Tibial artery (tissue), 4 donors: Measurements from ENCODE around the gene EPS8L3.
"Not testable (repeated sequence)": the region's sequence is repeated elsewhere in the genome, so short reads cannot be mapped to it uniquely, and the experiment has no call there.

Experiments used
- DNase-seq, 2 donors: peaks; one replicate each; pipeline ENCODE4 v3.0.0-alpha.2; 2019
- H3K27ac ChIP-seq, 2 donors: fragments of 200-600 bp; sonication (generic) in 1 of 2; 1 replicate in 1 of 2; 2 replicates in 1 of 2; pipeline ENCODE4 v1.5.1; 2018 to 2019; ENCODE audit warnings: mild to moderate bottlenecking in 1 of 2
- H3K27me3 ChIP-seq, 2 donors: fragments of 200-600 bp; sonication (generic) in 1 of 2; one replicate each; pipeline versions ENCODE4 v1.5.1 to v1.6.0; 2016 to 2019
- H3K36me3 ChIP-seq, 3 donors: fragments of 200-600 bp; sonication (generic) in 2 of 3; one replicate each; pipeline ENCODE4 v1.5.1; 2016 to 2019; ENCODE audit warnings: mild to moderate bottlenecking in 2 of 3
- H3K4me1 ChIP-seq, 4 donors: fragments of 200-600 bp; sonication (generic) in 2 of 4; 1 replicate in 3 of 4; 2 replicates in 1 of 4; pipeline ENCODE4 v1.5.1; 2016 to 2019
- H3K4me3 ChIP-seq, 2 donors: fragments of 200-600 bp; sonication (generic) in 1 of 2; 1 replicate in 1 of 2; 2 replicates in 1 of 2; pipeline ENCODE4 v1.5.1; 2018 to 2019; ENCODE audit warnings: mild to moderate bottlenecking in 2 of 2
- H3K9me3 ChIP-seq, 3 donors: fragments of 200-600 bp; sonication (generic) in 1 of 3; one replicate each; pipeline ENCODE4 v1.5.1; 2016 to 2019
- CTCF ChIP-seq, 2 experiments: fragments of 200-600 bp in 1 of 2; fragments of 450-650 bp in 1 of 2; IDR thresholded peaks; one replicate each; pipeline ENCODE4 v1.5.1; 2017 to 2019; ENCODE audit warnings: antibody characterized with exemption in 2 of 2, mild to moderate bottlenecking in 1 of 2, moderate library complexity in 1 of 2
- intact Hi-C: fragments of 100-400 bp; cut with DNase I; formaldehyde crosslinking; loops from one replicate; pipeline ENCODE4 v1.15.0; 2023; ENCODE audit warnings: low total_unique reads

EPS8L3 gene

GRCh38 chr1:109802901-109803561, 39.3 kb upstream of the EPS8L3 start:
- H3K27ac ChIP-seq: peak overlapping the region; percentile 30 to 48

GRCh38 chr1:109802136-109802900, 38.6 kb upstream of the EPS8L3 start:
- H3K36me3 ChIP-seq: no peaks in the 10 kb centered on the region
- DNase-seq: peak in 1 of 2 donors; percentile 54
- TF ChIP-seq CTCF (IDR thresholded peaks at IDR 0.05): no peak
- H3K27me3 ChIP-seq: no peaks in the 10 kb centered on the region
- no peaks in the 10 kb centered on the region for H3K9me3 ChIP-seq
- no peak overlapping the region for H3K4me3 ChIP-seq
- H3K27ac ChIP-seq: peak overlapping the region; percentile 30 to 48
- peaks cover 0 to 24% (median 20%) of the 10 kb centered on the region in 4 donors for H3K4me1 ChIP-seq
- intact Hi-C loops: no loop called here

More at GRCh38 chr1:109802901-109803561, 39.3 kb upstream of the EPS8L3 start:
- intact Hi-C loops: no loop called here
- DNase-seq: peak in 1 of 2 donors; percentile 67
- no peaks in the 10 kb centered on the region for H3K36me3 ChIP-seq
- H3K4me1 ChIP-seq: peaks cover 0 to 25% (median 18%) of the 10 kb centered on the region in 4 donors
- no peak overlapping the region for H3K4me3 ChIP-seq
- no peaks in the 10 kb centered on the region for H3K27me3 ChIP-seq
- no peak for TF ChIP-seq CTCF (IDR thresholded peaks at IDR 0.05)
- no peaks in the 10 kb centered on the region for H3K9me3 ChIP-seq

DNA sequence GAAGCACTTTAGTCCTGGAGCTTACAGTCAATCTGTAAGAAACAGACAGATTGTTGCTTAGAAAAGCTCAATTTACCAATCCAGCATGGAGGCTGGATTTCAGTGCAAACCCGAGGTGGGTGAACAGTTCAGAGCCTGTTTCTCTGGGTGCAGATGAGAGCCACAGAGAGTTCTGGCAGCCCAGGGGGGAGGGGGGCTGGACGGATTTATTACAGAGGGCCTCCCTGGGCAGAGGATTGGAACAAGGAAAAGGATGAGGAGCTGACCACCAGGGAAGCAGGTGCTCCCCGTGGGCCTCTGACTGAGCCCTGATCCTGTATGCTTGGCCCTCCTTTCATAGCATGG, 38.0 kb upstream of the EPS8L3 start:
- no peak for TF ChIP-seq CTCF (IDR thresholded peaks at IDR 0.05)
- H3K9me3 ChIP-seq: no peaks in the 10 kb centered on the region
- peak in 1 of 2 donors; percentile 40 for DNase-seq
- H3K27me3 ChIP-seq: no peaks in the 10 kb centered on the region
- intact Hi-C loops: no loop called here
- no peak overlapping the region for H3K27ac ChIP-seq
- no peak overlapping the region for H3K4me3 ChIP-seq
- no peaks in the 10 kb centered on the region for H3K36me3 ChIP-seq
- H3K4me1 ChIP-seq: peaks cover 0 to 24% (median 18%) of the 10 kb centered on the region in 4 donors

DNA sequence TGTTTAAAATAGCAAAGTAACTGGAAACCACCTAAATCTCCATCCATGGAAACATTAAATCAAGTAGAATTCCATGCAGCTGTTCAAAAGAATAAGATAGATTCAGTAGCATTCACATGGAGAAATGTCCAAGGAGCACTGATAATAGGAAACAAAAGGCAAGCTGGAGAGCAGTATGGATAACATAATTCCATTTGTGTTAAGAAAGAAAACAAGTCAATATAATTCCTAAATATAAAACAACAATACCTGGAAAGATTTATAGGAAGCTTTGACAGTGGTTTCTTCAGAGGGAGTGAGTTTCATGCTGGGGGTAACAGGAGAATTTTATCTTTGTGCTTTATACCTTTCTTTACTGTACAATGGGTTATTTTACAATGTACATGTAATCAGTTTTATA, 36.6 kb upstream of the EPS8L3 start:
- Histone ChIP-seq H3K4me3 (no peak overlapping the region), H3K4me1 (peaks cover 0 to 29% (median 18%) of the 10 kb centered on the region in 4 donors), H3K9me3 (no peaks in the 10 kb centered on the region), H3K27me3 (no peaks in the 10 kb centered on the region), H3K36me3 (no peaks in the 10 kb centered on the region), H3K27ac (no peak overlapping the region)
- intact Hi-C loops: no loop called here
- DNase-seq: no peak
- no peak for TF ChIP-seq CTCF (IDR thresholded peaks at IDR 0.05)

- Histone ChIP-seq H3K4me1 (peaks cover 0 to 29% (median 19%) of the 10 kb centered on the region in 4 donors), H3K27ac (no peak overlapping the region), H3K36me3 (no peaks in the 10 kb centered on the region), H3K4me3 (no peak overlapping the region), H3K9me3 (no peaks in the 10 kb centered on the region), H3K27me3 (no peaks in the 10 kb centered on the region)
- no peak for DNase-seq
- TF ChIP-seq CTCF (IDR thresholded peaks at IDR 0.05): no peak
- intact Hi-C loops: loop anchor here (10.0 kb wide), 1 partner anchor 115 kb away; the partner anchor contains the start of gene CSF1
These were observed 35.7 kb upstream of the EPS8L3 start for GRCh38 chr1:109799445-109799844.

DNA sequence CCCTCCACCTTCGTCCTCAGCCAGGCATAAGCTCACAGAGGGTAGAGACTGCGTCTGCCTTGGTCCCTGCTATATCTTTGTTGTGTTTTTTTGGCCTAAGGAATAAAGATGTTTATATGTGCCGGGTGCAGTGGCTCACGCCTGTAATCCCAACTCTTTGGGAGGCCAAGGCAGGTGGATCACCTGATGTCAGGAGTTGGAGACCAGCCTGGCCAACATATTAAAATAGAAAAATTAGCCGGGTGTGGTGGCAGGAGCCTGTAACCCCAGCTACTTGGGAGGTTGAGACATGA, 33.5 kb upstream of the EPS8L3 start:
- peak overlapping the region; percentile 5 to 31 for H3K27ac ChIP-seq
- peak in 1 of 2 donors; percentile 19 for DNase-seq
- not testable (repeated sequence) for H3K4me3 ChIP-seq, H3K9me3 ChIP-seq, H3K36me3 ChIP-seq, H3K27me3 ChIP-seq
- intact Hi-C loops: loop anchor here (10.0 kb wide), 1 partner anchor 118 kb away; the partner anchor contains the start of gene CSF1
- peaks cover 0 to 30% (median 18%) of the 10 kb centered on the region in 4 donors for H3K4me1 ChIP-seq
